Smooth muscle cell (in vitro differentiated cells): ENCODE data around the gene DOCK11. TPM values are rescaled to one million over a fixed set of nuclear protein-coding genes. Genes with fewer than 3 reads are reported as not detected.

ENCODE experiments used
- DNase-seq: peaks from one replicate; lab custom pipeline; 2025; ENCODE audit not compliant: unreplicated experiment; lab: John Stamatoyannopoulos, UW
- H2AFZ ChIP-seq: fragments of 200-600 bp; sonication (generic); 2 replicates; pipeline ENCODE4 v1.6.0; 2016; ENCODE audit warnings: antibody characterized with exemption, low read depth, mild to moderate bottlenecking
- H3F3A ChIP-seq: fragments of 200-600 bp; sonication (generic); 2 replicates; pipeline ENCODE4 v1.6.0; 2017; ENCODE audit warnings: antibody characterized with exemption, low read depth
- H3K27ac ChIP-seq: fragments of 200-600 bp; sonication (generic); 2 replicates; pipeline ENCODE4 v1.5.1; 2016; ENCODE audit warnings: low read depth, mild to moderate bottlenecking
- H3K27me3 ChIP-seq: fragments of 200-600 bp; sonication (generic); 2 replicates; pipeline ENCODE4 v1.6.1; 2016; ENCODE audit warnings: low read depth, mild to moderate bottlenecking
- H3K36me3 ChIP-seq: fragments of 200-600 bp; sonication (generic); 2 replicates; pipeline ENCODE4 v1.5.1; 2016; ENCODE audit warnings: low read depth
- H3K4me1 ChIP-seq: fragments of 200-600 bp; sonication (generic); 2 replicates; pipeline ENCODE4 v1.5.1; 2016; ENCODE audit warnings: low read depth
- H3K4me2 ChIP-seq: fragments of 200-600 bp; sonication (generic); 2 replicates; pipeline ENCODE4 v1.6.0; 2016; ENCODE audit warnings: mild to moderate bottlenecking
- H3K4me3 ChIP-seq: fragments of 200-600 bp; sonication (generic); 2 replicates; pipeline ENCODE4 v1.5.1; 2016; ENCODE audit warnings: mild to moderate bottlenecking
- H3K79me2 ChIP-seq: fragments of 200-600 bp; sonication (generic); 2 replicates; pipeline ENCODE4 v1.6.0; 2016; ENCODE audit warnings: low read depth, mild to moderate bottlenecking
- H3K9ac ChIP-seq: fragments of 200-600 bp; sonication (generic); 2 replicates; pipeline ENCODE4 v1.6.0; 2016; ENCODE audit warnings: low read depth
- H3K9me3 ChIP-seq: fragments of 200-600 bp; sonication (generic); replicated peaks from 2 replicates; pipeline ENCODE4 v1.5.1; 2016; ENCODE audit warnings: low read depth
- H4K20me1 ChIP-seq: fragments of 200-600 bp; sonication (generic); 2 replicates; pipeline ENCODE4 v1.6.0; 2016; ENCODE audit warnings: low read depth
- CTCF ChIP-seq: fragments of 200-600 bp; sonication (generic); IDR thresholded peaks from 2 replicates; pipeline ENCODE4 v1.5.1; 2017; ENCODE audit warnings: borderline replicate concordance, mild to moderate bottlenecking, antibody characterized with exemption; ENCODE audit not compliant: insufficient read depth, poor library complexity, severe bottlenecking
- WGBS: methylation state at CpG from one replicate; pipeline ENCODE4 v1.1.7; 2016; ENCODE audit warnings: low lambda C conversion rate; 5-methylcytosine and 5-hydroxymethylcytosine counted together
- polyA plus RNA-seq: library from polyadenylated mRNA; unstranded; fragments of >200 nt; fragmentation: Nextera tagmentation; extraction: Ambion mirVana; gene quantifications from 2 replicates; pipeline ENCODE4 v1.2.1, GENCODE V29; 2016
- total RNA-seq: library from RNA; depleted of rRNA; stranded (reverse); fragments of >200 nt; gene quantifications from 2 replicates; pipeline ENCODE4 v1.2.3, GENCODE V29; 2014

The DOCK11 gene
- total and polyA plus RNA-seq, 2 experiments from 2014 or later: 2.3 to 2.6 TPM

DNA sequence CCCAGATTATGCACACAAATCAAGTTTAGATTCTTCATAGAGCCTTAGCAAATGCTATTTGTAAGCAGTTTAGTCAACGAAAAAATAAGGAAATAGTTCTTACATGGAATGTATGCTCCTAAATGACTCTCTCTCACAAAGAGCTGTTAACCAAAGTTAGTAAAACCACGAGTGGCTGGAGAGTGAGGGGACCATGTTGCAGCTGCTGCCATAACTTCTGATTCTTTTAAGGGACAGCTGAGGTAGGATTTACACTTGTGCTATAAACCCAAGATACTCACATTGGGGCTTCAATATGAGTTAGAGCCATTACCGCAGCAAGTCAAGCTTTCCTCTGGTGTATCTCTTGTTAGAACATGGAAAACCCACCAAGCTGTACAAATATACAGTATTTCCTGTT is 2.7 kb downstream of the DOCK11 start:
- Histone ChIP-seq H3K79me2 (no peaks in the 10 kb centered on the region), H3K27ac (no peak overlapping the region), H3K4me1 (no peaks in the 10 kb centered on the region), H3K27me3 (peaks cover 15% of the 10 kb centered on the region), H3K9me3 (no peaks in the 10 kb centered on the region), H3K4me3 (no peak overlapping the region), H3K36me3 (no peaks in the 10 kb centered on the region), H2AFZ (no peak overlapping the region), H3F3A (no peaks in the 10 kb centered on the region), H3K4me2 (no peak overlapping the region), H4K20me1 (no peaks in the 10 kb centered on the region), H3K9ac (no peak overlapping the region)
- 67% methylated on average over 3 of the region's 3 CpGs for WGBS
- DNase-seq: no peak
- no peak for TF ChIP-seq CTCF

- 86% methylated on average over 2 of the region's 2 CpGs for WGBS
- H3K4me2 ChIP-seq: no peak overlapping the region
Measured at GRCh38 chrX:118498755-118499154, 3.1 kb downstream of the DOCK11 start.

GRCh38 chrX:118499295-118499694 is 3.7 kb downstream of the DOCK11 start:
- Histone ChIP-seq H2AFZ (no peak overlapping the region), H3K36me3 (no peaks in the 10 kb centered on the region), H3K4me1 (no peaks in the 10 kb centered on the region), H3K27ac (no peak overlapping the region), H4K20me1 (no peaks in the 10 kb centered on the region), H3F3A (no peaks in the 10 kb centered on the region), H3K4me2 (no peak overlapping the region), H3K27me3 (peaks cover 15% of the 10 kb centered on the region), H3K9ac (no peak overlapping the region), H3K79me2 (no peaks in the 10 kb centered on the region), H3K4me3 (no peak overlapping the region), H3K9me3 (no peaks in the 10 kb centered on the region)
- TF ChIP-seq CTCF: no peak
- WGBS: 53% methylated on average over 15 of the region's 15 CpGs
- DNase-seq: no peak

More at GRCh38 chrX:118498755-118499154, 3.1 kb downstream of the DOCK11 start:
- H3K36me3 ChIP-seq: no peaks in the 10 kb centered on the region
- H3K9ac ChIP-seq: no peak overlapping the region
- H3K4me1 ChIP-seq: no peaks in the 10 kb centered on the region
- no peaks in the 10 kb centered on the region for H3K79me2 ChIP-seq
- H3K27ac ChIP-seq: no peak overlapping the region
- DNase-seq: no peak
- H4K20me1 ChIP-seq: no peaks in the 10 kb centered on the region
- no peak for TF ChIP-seq CTCF
- H3F3A ChIP-seq: no peaks in the 10 kb centered on the region
- no peak overlapping the region for H3K4me3 ChIP-seq
- peaks cover 15% of the 10 kb centered on the region for H3K27me3 ChIP-seq
- no peaks in the 10 kb centered on the region for H3K9me3 ChIP-seq
- no peak overlapping the region for H2AFZ ChIP-seq

- H3K4me2 ChIP-seq: no peak overlapping the region
- DNase-seq: no peak
- no peaks in the 10 kb centered on the region for H4K20me1 ChIP-seq
- H3K27me3 ChIP-seq: peaks cover 8% of the 10 kb centered on the region
- no peaks in the 10 kb centered on the region for H3K4me1 ChIP-seq
- no peak for TF ChIP-seq CTCF
- H2AFZ ChIP-seq: no peak overlapping the region
- H3K9ac ChIP-seq: no peak overlapping the region
- H3K79me2 ChIP-seq: no peaks in the 10 kb centered on the region
- no peak overlapping the region for H3K27ac ChIP-seq
- WGBS: 65% methylated on average over 6 of the region's 6 CpGs
- no peaks in the 10 kb centered on the region for H3K9me3 ChIP-seq
- no peaks in the 10 kb centered on the region for H3K36me3 ChIP-seq
- no peak overlapping the region for H3K4me3 ChIP-seq
- no peaks in the 10 kb centered on the region for H3F3A ChIP-seq
Measured at GRCh38 chrX:118502161-118502789, 6.7 kb downstream of the DOCK11 start.
